ENCODE data around the gene TECTB.

TECTB gene

GRCh38 chr10:112278871-112279270 is 4.3 kb upstream of the TECTB start:
- Histone ChIP-seq H3K9ac (ENCODE audit: low read length) (no peak overlapping the region), H3F3A (ENCODE audit: insufficient read depth) (no peaks in the 10 kb centered on the region), H4K20me1 (ENCODE audit: low read depth, low read length) (no peaks in the 10 kb centered on the region), H3K79me2 (ENCODE audit: insufficient read depth, low read length) (no peaks in the 10 kb centered on the region), H3K4me3 (ENCODE audit: insufficient read depth, low read length, poor library complexity, severe bottlenecking) (no peak overlapping the region), H3K9me2 (replicated peaks; ENCODE audit: insufficient read depth, low read length) (no peaks in the 10 kb centered on the region), H3K9me3 (ENCODE audit: insufficient read depth, low read length) (no peaks in the 10 kb centered on the region), H3K27ac (ENCODE audit: low read depth, low read length) (no peak overlapping the region), H3K27me3 (ENCODE audit: low read length) (no peaks in the 10 kb centered on the region), H2AFZ (ENCODE audit: low read depth, low read length, severe bottlenecking) (no peak overlapping the region), H3K4me2 (ENCODE audit: low read depth, low read length, poor library complexity, severe bottlenecking) (no peak overlapping the region), H3K36me3 (ENCODE audit: low read length) (no peaks in the 10 kb centered on the region)
- TF ChIP-seq CTCF (IDR thresholded peaks at IDR 0.05; ENCODE audit: insufficient read depth, low read length, poor library complexity, severe bottlenecking): no peak
- TF ChIP-seq EZH2phosphoT487 (conservative IDR thresholded peaks at IDR 0.05; ENCODE audit: low read length): no peak

GRCh38 chr10:112279433-112279832 is 3.8 kb upstream of the TECTB start:
- Histone ChIP-seq H2AFZ (ENCODE audit: low read depth, low read length, severe bottlenecking) (no peak overlapping the region), H3K79me2 (ENCODE audit: insufficient read depth, low read length) (no peaks in the 10 kb centered on the region), H3K27me3 (ENCODE audit: low read length) (no peaks in the 10 kb centered on the region), H3K27ac (ENCODE audit: low read depth, low read length) (no peak overlapping the region), H3F3A (ENCODE audit: insufficient read depth) (no peaks in the 10 kb centered on the region), H3K4me2 (ENCODE audit: low read depth, low read length, poor library complexity, severe bottlenecking) (no peak overlapping the region), H3K36me3 (ENCODE audit: low read length) (no peaks in the 10 kb centered on the region), H3K4me3 (ENCODE audit: insufficient read depth, low read length, poor library complexity, severe bottlenecking) (no peak overlapping the region), H3K9ac (ENCODE audit: low read length) (no peak overlapping the region), H3K9me2 (replicated peaks; ENCODE audit: insufficient read depth, low read length) (no peaks in the 10 kb centered on the region), H3K9me3 (ENCODE audit: insufficient read depth, low read length) (no peaks in the 10 kb centered on the region), H4K20me1 (ENCODE audit: low read depth, low read length) (no peaks in the 10 kb centered on the region)
- no peak for TF ChIP-seq EZH2phosphoT487 (conservative IDR thresholded peaks at IDR 0.05; ENCODE audit: low read length)
- TF ChIP-seq CTCF (IDR thresholded peaks at IDR 0.05; ENCODE audit: insufficient read depth, low read length, poor library complexity, severe bottlenecking): no peak

- Histone ChIP-seq H3K9ac (ENCODE audit: low read length) (no peak overlapping the region), H3K4me3 (ENCODE audit: insufficient read depth, low read length, poor library complexity, severe bottlenecking) (no peak overlapping the region), H2AFZ (ENCODE audit: low read depth, low read length, severe bottlenecking) (no peak overlapping the region), H3K4me2 (ENCODE audit: low read depth, low read length, poor library complexity, severe bottlenecking) (no peak overlapping the region), H3K27me3 (ENCODE audit: low read length) (no peaks in the 10 kb centered on the region), H3K36me3 (ENCODE audit: low read length) (no peaks in the 10 kb centered on the region), H3K27ac (ENCODE audit: low read depth, low read length) (no peak overlapping the region), H3K79me2 (ENCODE audit: insufficient read depth, low read length) (no peaks in the 10 kb centered on the region), H3K9me2 (replicated peaks; ENCODE audit: insufficient read depth, low read length) (no peaks in the 10 kb centered on the region), H3K9me3 (ENCODE audit: insufficient read depth, low read length) (no peaks in the 10 kb centered on the region), H3F3A (ENCODE audit: insufficient read depth) (no peaks in the 10 kb centered on the region), H4K20me1 (ENCODE audit: low read depth, low read length) (no peaks in the 10 kb centered on the region)
- TF ChIP-seq CTCF (IDR thresholded peaks at IDR 0.05; ENCODE audit: insufficient read depth, low read length, poor library complexity, severe bottlenecking) (no peak), EZH2phosphoT487 (conservative IDR thresholded peaks at IDR 0.05; ENCODE audit: low read length) (no peak)
Observed at GRCh38 chr10:112280205-112280921, 2.8 kb upstream of the TECTB start.

Data from SU-DHL-6 (cell line).